Measurements from ENCODE around the gene SCAMP4. TPM values are rescaled to one million over a fixed set of nuclear protein-coding genes. Genes with fewer than 3 reads are reported as not detected.

Gene SCAMP4
- total RNA-seq, 6 experiments from 2014 or later: 51.7 to 84.8 (median 58.5) TPM

DNA sequence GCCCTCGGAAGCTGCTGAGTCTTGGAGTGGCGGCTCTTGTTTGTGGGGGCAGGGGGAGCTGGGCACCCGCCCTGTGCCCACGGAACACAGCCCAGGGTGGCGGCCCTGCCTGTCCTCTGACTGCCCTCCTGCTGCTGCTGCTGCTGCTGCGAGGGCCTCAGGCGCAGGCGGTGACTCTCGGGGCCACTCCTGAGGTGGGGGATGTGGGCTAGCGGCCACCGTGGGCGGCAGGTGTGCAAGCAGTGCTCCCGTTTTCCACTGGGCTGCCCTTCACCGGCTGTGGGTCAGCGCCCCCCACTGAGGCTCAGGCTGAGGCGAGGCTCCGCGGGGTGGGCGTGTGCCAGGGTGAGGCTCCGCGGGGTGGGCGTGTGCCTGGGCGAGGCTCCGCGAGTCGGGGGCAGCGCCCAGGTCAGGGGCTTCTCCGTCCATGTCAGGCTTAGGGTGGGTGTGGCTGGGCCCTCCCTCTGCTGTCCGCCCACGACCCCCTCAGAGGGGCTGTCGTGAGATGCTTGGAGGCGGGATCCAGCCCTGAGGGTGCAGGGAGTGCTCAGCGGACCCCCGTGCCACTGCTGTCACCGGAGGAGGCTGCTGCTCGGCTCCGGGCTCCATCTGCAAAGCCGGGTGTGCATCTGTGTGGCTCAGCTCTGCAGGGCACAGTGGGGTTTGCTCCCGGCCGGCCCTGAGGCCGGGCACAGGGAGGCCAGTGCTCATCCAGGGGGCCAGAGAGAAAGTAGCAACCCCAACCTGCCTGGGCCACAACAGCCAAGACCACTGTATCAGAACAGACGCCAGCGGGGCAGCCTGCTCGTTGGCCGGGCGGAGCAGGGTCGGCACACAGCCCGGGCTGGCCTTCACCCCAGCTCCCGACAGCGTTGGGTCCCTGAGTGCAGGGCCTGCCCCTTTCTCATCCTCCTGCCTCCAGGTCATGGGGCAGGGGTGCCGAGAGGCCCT, 50.2 kb downstream of the SCAMP4 start:
- Mint-ChIP-seq H3K9me3 (no peaks in the 10 kb centered on the region), H3K27me3 (ENCODE audit: insufficient read depth) (no peaks in the 10 kb centered on the region), H3K36me3 (ENCODE audit: low read depth) (no peaks in the 10 kb centered on the region), H3K27ac (no peak overlapping the region), H3K4me1 (ENCODE audit: low read depth) (no peaks in the 10 kb centered on the region), H3K4me3 (no peak overlapping the region)
- no peak for DNase-seq
- TF ChIP-seq, protein P1, sequence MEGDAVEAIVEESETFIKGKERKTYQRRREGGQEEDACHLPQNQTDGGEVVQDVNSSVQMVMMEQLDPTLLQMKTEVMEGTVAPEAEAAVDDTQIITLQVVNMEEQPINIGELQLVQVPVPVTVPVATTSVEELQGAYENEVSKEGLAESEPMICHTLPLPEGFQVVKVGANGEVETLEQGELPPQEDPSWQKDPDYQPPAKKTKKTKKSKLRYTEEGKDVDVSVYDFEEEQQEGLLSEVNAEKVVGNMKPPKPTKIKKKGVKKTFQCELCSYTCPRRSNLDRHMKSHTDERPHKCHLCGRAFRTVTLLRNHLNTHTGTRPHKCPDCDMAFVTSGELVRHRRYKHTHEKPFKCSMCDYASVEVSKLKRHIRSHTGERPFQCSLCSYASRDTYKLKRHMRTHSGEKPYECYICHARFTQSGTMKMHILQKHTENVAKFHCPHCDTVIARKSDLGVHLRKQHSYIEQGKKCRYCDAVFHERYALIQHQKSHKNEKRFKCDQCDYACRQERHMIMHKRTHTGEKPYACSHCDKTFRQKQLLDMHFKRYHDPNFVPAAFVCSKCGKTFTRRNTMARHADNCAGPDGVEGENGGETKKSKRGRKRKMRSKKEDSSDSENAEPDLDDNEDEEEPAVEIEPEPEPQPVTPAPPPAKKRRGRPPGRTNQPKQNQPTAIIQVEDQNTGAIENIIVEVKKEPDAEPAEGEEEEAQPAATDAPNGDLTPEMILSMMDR (IDR thresholded peaks at IDR 0.05): no peak

DNA sequence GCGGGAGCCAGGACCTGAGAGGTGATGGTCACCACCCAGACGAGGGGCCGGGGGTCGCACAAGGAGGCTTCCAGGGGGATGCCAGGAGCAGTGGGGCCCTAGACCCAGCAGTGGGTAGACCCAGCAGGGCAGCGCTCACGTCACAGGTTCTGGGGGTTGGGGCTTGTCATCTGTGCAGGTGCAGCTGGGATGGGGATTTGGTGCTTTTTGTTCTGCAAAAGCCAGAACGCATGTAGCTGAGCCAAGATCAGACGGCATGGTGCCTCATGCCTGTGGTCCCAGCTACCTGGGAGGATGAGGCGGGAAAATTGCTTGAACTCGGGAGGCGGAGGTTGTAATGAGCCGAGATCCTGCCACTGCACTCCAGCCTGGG, 50.9 kb downstream of the SCAMP4 start:
- Mint-ChIP-seq H3K9me3 (no peaks in the 10 kb centered on the region), H3K4me1 (ENCODE audit: low read depth) (no peaks in the 10 kb centered on the region), H3K27me3 (ENCODE audit: insufficient read depth) (no peaks in the 10 kb centered on the region), H3K27ac (no peak overlapping the region), H3K36me3 (ENCODE audit: low read depth) (no peaks in the 10 kb centered on the region), H3K4me3 (no peak overlapping the region)
- TF ChIP-seq, protein P1 (IDR thresholded peaks at IDR 0.05): no peak
- no peak for DNase-seq

- no peaks in the 10 kb centered on the region for H3K4me1 Mint-ChIP-seq (ENCODE audit: low read depth)
- H3K27me3 Mint-ChIP-seq (ENCODE audit: insufficient read depth): no peaks in the 10 kb centered on the region
- H3K36me3 Mint-ChIP-seq (ENCODE audit: low read depth): no peaks in the 10 kb centered on the region
- TF ChIP-seq, protein P1 (IDR thresholded peaks at IDR 0.05): no peak
- no peak overlapping the region for H3K4me3 Mint-ChIP-seq
- H3K9me3 Mint-ChIP-seq: no peaks in the 10 kb centered on the region
- DNase-seq: no peak
- H3K27ac Mint-ChIP-seq: no peak overlapping the region
Observed at GRCh38 chr19:1956868-1957492, 51.8 kb downstream of the SCAMP4 start.

DNA sequence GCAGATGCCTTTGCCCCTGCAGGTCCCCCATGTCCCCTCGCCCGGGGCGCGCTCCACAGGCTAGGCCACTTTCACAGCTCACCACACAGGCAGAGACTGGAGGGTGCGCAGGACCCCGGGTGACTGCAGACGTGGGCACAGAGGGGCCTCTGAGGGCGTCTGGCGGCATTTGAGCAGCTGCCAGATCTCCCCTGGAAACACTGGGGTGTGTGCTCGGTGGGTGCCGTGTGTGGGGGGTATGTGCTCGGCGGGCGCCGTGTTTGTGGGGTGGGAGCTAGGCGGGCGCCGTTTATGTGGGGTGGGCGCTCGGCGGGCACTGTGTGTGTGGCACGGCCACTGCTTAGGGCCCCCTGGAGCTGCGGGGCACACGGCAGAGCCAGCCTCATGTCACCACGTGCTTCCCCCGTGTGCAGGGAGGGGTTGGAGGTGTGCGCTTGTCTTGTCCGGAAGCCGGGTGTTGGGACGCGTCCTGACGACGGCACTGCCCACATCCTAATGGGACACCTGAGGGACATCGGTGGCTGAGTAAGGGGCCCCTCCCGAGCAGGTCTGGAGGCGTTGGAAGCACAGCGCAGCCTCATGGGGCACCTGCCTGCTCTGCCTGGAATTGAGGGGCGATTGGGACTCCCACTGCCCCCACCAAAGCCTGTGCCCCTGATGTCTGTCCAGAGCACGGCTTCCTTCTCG, 52.5 kb downstream of the SCAMP4 start:
- no peaks in the 10 kb centered on the region for H3K36me3 Mint-ChIP-seq (ENCODE audit: low read depth)
- TF ChIP-seq, protein P1 (IDR thresholded peaks at IDR 0.05): no peak
- no peaks in the 10 kb centered on the region for H3K9me3 Mint-ChIP-seq
- no peak overlapping the region for H3K27ac Mint-ChIP-seq
- DNase-seq: no peak
- H3K4me1 Mint-ChIP-seq (ENCODE audit: low read depth): no peaks in the 10 kb centered on the region
- H3K4me3 Mint-ChIP-seq: no peak overlapping the region
- no peaks in the 10 kb centered on the region for H3K27me3 Mint-ChIP-seq (ENCODE audit: insufficient read depth)

DNA sequence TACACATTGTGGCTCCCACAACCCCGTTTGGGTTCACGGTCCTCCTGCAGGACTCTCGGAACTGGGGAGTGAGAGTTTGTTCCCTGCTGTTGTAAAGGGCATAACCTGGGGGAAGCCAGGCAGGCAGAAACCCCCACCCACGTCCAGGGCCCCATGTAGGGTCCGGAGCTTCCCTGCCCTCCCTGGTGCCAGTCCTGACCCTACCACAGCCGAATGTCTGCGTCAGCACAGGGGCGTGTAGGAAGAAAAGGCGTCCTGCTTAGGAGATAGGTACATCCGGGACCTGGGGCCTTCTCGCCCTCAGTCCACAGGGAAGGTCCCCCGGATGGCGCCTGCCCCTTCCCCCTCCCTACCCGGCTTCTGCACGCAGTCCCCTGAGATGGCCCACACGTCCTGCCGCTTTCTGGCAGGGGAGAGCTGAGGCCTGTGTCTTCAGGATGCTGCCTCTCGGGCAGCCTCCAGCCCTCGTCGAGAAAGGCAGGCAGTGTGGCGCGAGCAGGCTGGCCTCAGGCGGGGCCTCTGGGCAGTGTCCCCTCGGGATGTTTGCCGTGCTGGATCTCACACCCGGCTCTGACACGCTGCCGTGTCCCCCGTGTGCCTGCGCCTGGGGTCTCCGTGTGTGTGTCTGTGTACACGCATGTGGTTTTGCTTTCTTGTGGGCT, 54.9 kb downstream of the SCAMP4 start:
- H3K9me3 Mint-ChIP-seq: no peaks in the 10 kb centered on the region
- H3K27me3 Mint-ChIP-seq (ENCODE audit: insufficient read depth): no peaks in the 10 kb centered on the region
- no peak overlapping the region for H3K27ac Mint-ChIP-seq
- H3K36me3 Mint-ChIP-seq (ENCODE audit: low read depth): no peaks in the 10 kb centered on the region
- no peak overlapping the region for H3K4me3 Mint-ChIP-seq
- no peaks in the 10 kb centered on the region for H3K4me1 Mint-ChIP-seq (ENCODE audit: low read depth)
- TF ChIP-seq, protein P1 (IDR thresholded peaks at IDR 0.05): no peak
- no peak for DNase-seq
